Vagina (tissue), 2 donors: ENCODE results near the gene GRIK3. TPM values are rescaled to one million over a fixed set of nuclear protein-coding genes. Genes with fewer than 3 reads are reported as not detected.

ENCODE experiments used
- DNase-seq, 2 donors: peaks; one replicate each; pipeline ENCODE4 v3.0.0-alpha.2; 2017; ENCODE audit errors: extremely low spot score in 2 of 2
- H3K27ac ChIP-seq: fragments of 200-600 bp; sonication (generic); one replicate; pipeline ENCODE4 v1.5.1; 2019
- H3K27me3 ChIP-seq: fragments of 200-600 bp; sonication (generic); one replicate; pipeline ENCODE4 v1.5.1; 2019
- H3K36me3 ChIP-seq, 2 donors: fragments of 200-600 bp; sonication (generic); one replicate each; pipeline ENCODE4 v1.5.1; 2017 to 2019
- H3K4me1 ChIP-seq: fragments of 200-600 bp; sonication (generic); one replicate; pipeline ENCODE4 v1.5.1; 2019
- H3K4me3 ChIP-seq, 2 donors: fragments of 200-600 bp; sonication (generic); 1 replicate in 1 of 2; 2 replicates in 1 of 2; pipeline ENCODE4 v1.5.1; 2016 to 2019
- H3K9me3 ChIP-seq: fragments of 200-600 bp; sonication (generic); one replicate; pipeline ENCODE4 v1.5.1; 2019
- CTCF ChIP-seq, 3 experiments: fragments of 450-650 bp in 2 of 3; fragments of 200-600 bp in 1 of 3; sonication (generic) in 1 of 3; IDR thresholded peaks; one replicate each; pipeline ENCODE4 v1.5.1; 2017 to 2019; ENCODE audit warnings: antibody characterized with exemption in 3 of 3, mild to moderate bottlenecking in 2 of 3, moderate library complexity in 2 of 3
- POLR2A ChIP-seq, 2 donors: fragments of 450-650 bp; IDR thresholded peaks; one replicate each; pipeline ENCODE4 v1.6.1; 2017; ENCODE audit warnings: antibody characterized with exemption in 2 of 2, mild to moderate bottlenecking in 2 of 2, moderate library complexity in 2 of 2
- POLR2AphosphoS5 ChIP-seq, 2 donors: sonication (generic); formaldehyde crosslinking; IDR thresholded peaks; one replicate each; pipeline ENCODE4 v1.9.0; 2017; ENCODE audit warnings: antibody characterized with exemption in 2 of 2, mild to moderate bottlenecking in 2 of 2, low read depth in 1 of 2; ENCODE audit not compliant: insufficient read depth in 1 of 2
- intact Hi-C: fragments of 100-400 bp; cut with DNase I; formaldehyde crosslinking; loops from one replicate; pipeline ENCODE4 v1.15.1; 2023
- total RNA-seq: library from RNA; depleted of rRNA; stranded (reverse); fragments of >200 nt; gene quantifications from one replicate; pipeline ENCODE4 v1.2.3, GENCODE V29; 2016

Gene GRIK3
- total RNA-seq, 1 donor from 2014 or later, result 0.74 TPM

GRCh38 chr1:36794460-36794859, 239.9 kb downstream of the GRIK3 start:
- TF ChIP-seq CTCF (IDR thresholded peaks at IDR 0.05) (no peak), POLR2AphosphoS5 (IDR thresholded peaks at IDR 0.05; ENCODE audit: insufficient read depth in 1 of 2, low read depth in 1 of 2) (no peak), POLR2A (IDR thresholded peaks at IDR 0.05) (no peak)
- no peak for DNase-seq
- H3K36me3 ChIP-seq, result no peaks in the 10 kb centered on the region
- no peak overlapping the region for H3K4me3 ChIP-seq
- H3K27me3 ChIP-seq, result no peaks in the 10 kb centered on the region
- H3K4me1 ChIP-seq, result no peaks in the 10 kb centered on the region
- H3K27ac ChIP-seq, result no peak overlapping the region
- no peaks in the 10 kb centered on the region for H3K9me3 ChIP-seq
- intact Hi-C loops, result no loop called here

GRCh38 chr1:36793452-36793851, 240.9 kb downstream of the GRIK3 start:
- no peak for DNase-seq
- intact Hi-C loops, result no loop called here
- H3K36me3 ChIP-seq, result no peaks in the 10 kb centered on the region
- H3K27me3 ChIP-seq, result no peaks in the 10 kb centered on the region
- H3K9me3 ChIP-seq, result no peaks in the 10 kb centered on the region
- no peak for TF ChIP-seq CTCF (IDR thresholded peaks at IDR 0.05)
- TF ChIP-seq POLR2AphosphoS5 (IDR thresholded peaks at IDR 0.05; ENCODE audit: insufficient read depth in 1 of 2, low read depth in 1 of 2), result no peak
- TF ChIP-seq POLR2A (IDR thresholded peaks at IDR 0.05), result no peak
- no peak overlapping the region for H3K4me3 ChIP-seq
- H3K4me1 ChIP-seq, result no peaks in the 10 kb centered on the region
- no peak overlapping the region for H3K27ac ChIP-seq

- no peak for TF ChIP-seq CTCF (IDR thresholded peaks at IDR 0.05)
- no peak for TF ChIP-seq POLR2AphosphoS5 (IDR thresholded peaks at IDR 0.05; ENCODE audit: insufficient read depth in 1 of 2, low read depth in 1 of 2)
- TF ChIP-seq POLR2A (IDR thresholded peaks at IDR 0.05), result no peak
- DNase-seq, result no peak
- H3K27me3 ChIP-seq, result no peaks in the 10 kb centered on the region
- no peaks in the 10 kb centered on the region for H3K9me3 ChIP-seq
- intact Hi-C loops, result no loop called here
- no peak overlapping the region for H3K27ac ChIP-seq
- H3K4me3 ChIP-seq, result no peak overlapping the region
- H3K4me1 ChIP-seq, result no peaks in the 10 kb centered on the region
- H3K36me3 ChIP-seq, result no peaks in the 10 kb centered on the region
These were observed 242.0 kb downstream of the GRIK3 start for GRCh38 chr1:36792292-36792691.

GRCh38 chr1:36790191-36790590, 244.1 kb downstream of the GRIK3 start:
- TF ChIP-seq CTCF (IDR thresholded peaks at IDR 0.05) (no peak), POLR2A (IDR thresholded peaks at IDR 0.05) (no peak), POLR2AphosphoS5 (IDR thresholded peaks at IDR 0.05; ENCODE audit: insufficient read depth in 1 of 2, low read depth in 1 of 2) (no peak)

GRCh38 chr1:36789535-36789934, 244.8 kb downstream of the GRIK3 start:
- Histone ChIP-seq H3K36me3 (no peaks in the 10 kb centered on the region), H3K9me3 (no peaks in the 10 kb centered on the region), H3K4me3 (no peak overlapping the region), H3K27ac (no peak overlapping the region), H3K27me3 (no peaks in the 10 kb centered on the region), H3K4me1 (no peaks in the 10 kb centered on the region)
- no peak for DNase-seq
- TF ChIP-seq POLR2AphosphoS5 (IDR thresholded peaks at IDR 0.05; ENCODE audit: insufficient read depth in 1 of 2, low read depth in 1 of 2) (no peak), CTCF (IDR thresholded peaks at IDR 0.05) (no peak), POLR2A (IDR thresholded peaks at IDR 0.05) (no peak)
- intact Hi-C loops, result no loop called here

More at GRCh38 chr1:36790191-36790590, 244.1 kb downstream of the GRIK3 start:
- no peaks in the 10 kb centered on the region for H3K9me3 ChIP-seq
- H3K4me3 ChIP-seq, result no peak overlapping the region
- H3K36me3 ChIP-seq, result no peaks in the 10 kb centered on the region
- intact Hi-C loops, result no loop called here
- no peaks in the 10 kb centered on the region for H3K27me3 ChIP-seq
- H3K27ac ChIP-seq, result no peak overlapping the region
- no peak for DNase-seq
- no peaks in the 10 kb centered on the region for H3K4me1 ChIP-seq
